ENCODE measurements around the gene MAEA.

The MAEA gene

DNA sequence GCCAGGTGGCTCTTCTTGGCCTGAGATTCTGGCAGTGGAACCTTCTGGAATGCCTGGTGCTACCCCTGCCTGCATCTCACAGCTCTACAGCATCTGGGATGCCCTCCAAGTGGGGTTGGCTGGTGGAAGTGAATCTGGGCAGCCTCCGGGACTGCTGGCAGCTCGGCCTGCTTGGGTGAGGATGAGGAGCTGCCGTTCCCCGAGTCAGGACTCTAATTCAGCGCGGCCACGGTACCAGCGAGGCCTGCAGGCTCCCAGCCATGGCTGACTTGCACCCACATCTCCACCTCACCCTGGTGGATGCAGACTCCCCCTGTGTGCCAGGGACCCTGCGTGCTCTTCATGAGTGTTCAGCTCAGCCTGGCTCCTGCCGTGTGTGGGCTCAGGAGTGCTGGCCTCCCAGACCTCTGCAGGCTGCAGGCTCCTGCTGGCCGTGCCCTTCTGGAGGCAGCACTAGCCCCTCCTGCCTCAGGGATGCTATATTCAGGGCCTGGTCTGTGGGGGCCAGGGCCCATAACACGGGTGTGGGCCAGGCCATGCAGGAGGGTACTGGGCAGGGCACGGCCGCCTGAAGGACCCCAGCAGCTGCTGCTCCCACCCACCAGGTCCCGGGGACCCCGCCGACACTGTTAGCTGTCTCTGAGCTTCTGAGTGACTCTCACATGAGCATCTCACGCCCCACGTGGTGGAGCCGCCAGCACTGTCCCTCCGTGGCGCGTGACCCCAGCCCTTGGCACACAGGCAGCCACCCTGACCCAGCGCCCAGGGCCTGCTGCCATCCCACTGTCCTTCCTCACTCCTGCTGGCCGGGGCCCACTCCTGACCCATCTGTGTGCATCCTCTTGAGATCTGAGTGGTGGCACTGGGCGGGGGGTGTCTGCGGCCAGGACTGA lies 67.9 kb downstream of the MAEA start:
- WGBS, 2 donors (ENCODE audit: extremely low coverage in 2 of 2, insufficient read length in 2 of 2, insufficient replicate concordance in 1 of 2): no CpG with 5 or more reads among the region's 27 CpGs
- no peak overlapping the region for H2BK15ac ChIP-seq (ENCODE audit: low read length)
- H3K9me3 ChIP-seq (replicated peaks in 1 of 2; ENCODE audit: control insufficient read depth in 2 of 2, insufficient read depth in 1 of 2, low read depth in 1 of 2, low read length in 2 of 2): no peaks in the 10 kb centered on the region
- no peak overlapping the region for H3K27ac ChIP-seq (replicated peaks; ENCODE audit: low read length)
- H3K4me3 ChIP-seq (ENCODE audit: low read length in 2 of 2): no peak overlapping the region
- H3K14ac ChIP-seq (ENCODE audit: low read length): no peak overlapping the region
- no peak overlapping the region for H2BK5ac ChIP-seq (ENCODE audit: low read length)
- H3K27me3 ChIP-seq (ENCODE audit: control insufficient read depth in 3 of 3, insufficient read depth in 3 of 3, low read depth in 1 of 3, low read length in 3 of 3): no peaks in the 10 kb centered on the region
- no peak for DNase-seq (ENCODE audit: low spot score)
- no peak overlapping the region for H2BK12ac ChIP-seq (ENCODE audit: low read length)
- H3K23ac ChIP-seq (ENCODE audit: low read depth, low read length, poor library complexity): peak overlapping the region; percentile 65
- peaks cover 7% of the 10 kb centered on the region for H3K79me1 ChIP-seq (ENCODE audit: low read depth, low read length)
- no peak overlapping the region for H3K18ac ChIP-seq (ENCODE audit: low read length)
- peaks cover 6 to 48% of the 10 kb centered on the region in 2 donors for H3K36me3 ChIP-seq (replicated peaks in 1 of 2; ENCODE audit: control insufficient read depth in 2 of 2, insufficient read depth in 2 of 2, low read length in 2 of 2)
- H3K9ac ChIP-seq (ENCODE audit: low read depth, low read length, poor library complexity): peak overlapping the region; percentile 77
- no peak overlapping the region for H4K91ac ChIP-seq (ENCODE audit: low read depth, low read length, poor library complexity)
- H3K4me1 ChIP-seq (ENCODE audit: control insufficient read depth in 2 of 2, insufficient read depth in 1 of 2, low read depth in 1 of 2, low read length in 2 of 2): no peaks in the 10 kb centered on the region
- H2AFZ ChIP-seq (ENCODE audit: low read length): no peak overlapping the region
- H3K4ac ChIP-seq (ENCODE audit: low read length): no peak overlapping the region
- H2AK5ac ChIP-seq (ENCODE audit: low read depth, low read length): no peak overlapping the region
- no peak overlapping the region for H4K8ac ChIP-seq (ENCODE audit: low read depth, low read length)
- H3K4me2 ChIP-seq (ENCODE audit: insufficient read depth, low read length, poor library complexity, severe bottlenecking): no peak overlapping the region
- H2BK120ac ChIP-seq (ENCODE audit: low read depth, low read length): no peak overlapping the region

DNA sequence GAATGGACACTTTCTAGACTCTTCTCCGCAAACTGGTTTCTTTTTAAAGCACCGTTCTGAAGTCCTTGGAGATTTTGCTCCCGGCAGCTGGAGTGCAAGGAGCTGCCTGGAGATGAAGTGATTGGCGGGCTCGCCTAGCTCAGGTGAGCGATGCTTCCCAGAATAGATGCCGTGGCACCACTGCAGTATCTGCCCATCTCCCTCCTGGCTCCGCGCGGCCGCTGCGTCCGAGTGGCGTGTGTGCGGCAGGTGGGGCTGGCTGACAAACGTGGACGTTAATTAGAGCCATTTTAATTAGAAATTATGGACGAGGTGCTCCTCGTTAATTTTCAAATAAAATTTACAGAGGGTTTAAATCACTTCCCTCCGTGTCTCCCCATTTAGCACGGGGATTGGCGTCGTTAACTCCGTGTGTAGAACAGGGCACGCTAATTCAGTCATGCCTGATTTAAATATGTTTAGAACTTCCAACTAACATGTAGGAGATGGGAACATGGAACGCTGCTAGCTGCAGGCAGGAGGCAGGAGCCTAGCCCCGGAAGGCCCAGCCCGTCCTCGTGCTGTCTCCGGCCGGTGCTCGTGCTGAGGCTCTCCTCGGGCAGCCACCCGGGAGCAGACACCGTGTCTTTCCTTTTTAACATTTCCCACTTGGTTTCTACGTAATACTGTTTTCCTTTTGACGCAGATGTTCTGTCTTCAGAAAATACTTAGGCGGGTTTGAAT lies 68.9 kb downstream of the MAEA start:
- no peak for DNase-seq (ENCODE audit: low spot score)
- Histone ChIP-seq H3K4me2 (ENCODE audit: insufficient read depth, low read length, poor library complexity, severe bottlenecking) (no peak overlapping the region), H2AK5ac (ENCODE audit: low read depth, low read length) (no peak overlapping the region), H3K9me3 (replicated peaks in 1 of 2; ENCODE audit: control insufficient read depth in 2 of 2, insufficient read depth in 1 of 2, low read depth in 1 of 2, low read length in 2 of 2) (no peaks in the 10 kb centered on the region), H3K27ac (replicated peaks; ENCODE audit: low read length) (no peak overlapping the region), H3K36me3 (replicated peaks in 1 of 2; ENCODE audit: control insufficient read depth in 2 of 2, insufficient read depth in 2 of 2, low read length in 2 of 2) (peaks cover 6 to 42% of the 10 kb centered on the region in 2 donors), H4K8ac (ENCODE audit: low read depth, low read length) (no peak overlapping the region), H3K4me3 (ENCODE audit: low read length in 2 of 2) (no peak overlapping the region), H3K79me1 (ENCODE audit: low read depth, low read length) (peaks cover 2% of the 10 kb centered on the region), H3K14ac (ENCODE audit: low read length) (no peak overlapping the region), H2BK12ac (ENCODE audit: low read length) (no peak overlapping the region), H3K4me1 (ENCODE audit: control insufficient read depth in 2 of 2, insufficient read depth in 1 of 2, low read depth in 1 of 2, low read length in 2 of 2) (no peaks in the 10 kb centered on the region), H3K23ac (ENCODE audit: low read depth, low read length, poor library complexity) (peak overlapping the region; percentile 43), H2BK120ac (ENCODE audit: low read depth, low read length) (no peak overlapping the region), H4K91ac (ENCODE audit: low read depth, low read length, poor library complexity) (no peak overlapping the region), H2AFZ (ENCODE audit: low read length) (no peak overlapping the region), H3K18ac (ENCODE audit: low read length) (no peak overlapping the region), H2BK15ac (ENCODE audit: low read length) (no peak overlapping the region), H3K9ac (ENCODE audit: low read depth, low read length, poor library complexity) (no peak overlapping the region), H3K27me3 (ENCODE audit: control insufficient read depth in 3 of 3, insufficient read depth in 3 of 3, low read depth in 1 of 3, low read length in 3 of 3) (no peaks in the 10 kb centered on the region), H2BK5ac (ENCODE audit: low read length) (no peak overlapping the region), H3K4ac (ENCODE audit: low read length) (no peak overlapping the region)
- WGBS, 2 donors (ENCODE audit: extremely low coverage in 2 of 2, insufficient read length in 2 of 2, insufficient replicate concordance in 1 of 2): no CpG with 5 or more reads among the region's 38 CpGs

DNA sequence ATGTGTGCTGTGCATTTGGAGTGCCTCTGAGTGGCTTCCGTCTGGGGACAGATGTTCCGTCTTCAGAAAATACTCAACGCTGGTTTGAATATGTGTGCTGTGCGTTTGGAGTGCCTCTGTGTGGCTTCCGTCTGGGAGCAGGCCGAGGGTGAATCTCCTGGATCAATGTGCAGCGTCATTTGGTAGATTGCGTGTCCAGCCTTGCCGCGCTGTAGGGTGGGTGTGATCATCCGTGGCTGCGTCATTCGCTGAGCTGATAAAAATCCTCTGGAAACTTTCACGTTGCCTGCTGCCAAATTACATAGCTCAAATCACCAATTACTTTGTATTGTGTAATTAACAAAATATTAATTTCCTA lies 69.4 kb downstream of the MAEA start:
- H3K18ac ChIP-seq (ENCODE audit: low read length): no peak overlapping the region
- no peak overlapping the region for H3K23ac ChIP-seq (ENCODE audit: low read depth, low read length, poor library complexity)
- H2BK120ac ChIP-seq (ENCODE audit: low read depth, low read length): no peak overlapping the region
- H3K9me3 ChIP-seq (replicated peaks in 1 of 2; ENCODE audit: control insufficient read depth in 2 of 2, insufficient read depth in 1 of 2, low read depth in 1 of 2, low read length in 2 of 2): no peaks in the 10 kb centered on the region
- H3K9ac ChIP-seq (ENCODE audit: low read depth, low read length, poor library complexity): no peak overlapping the region
- no peak overlapping the region for H3K14ac ChIP-seq (ENCODE audit: low read length)
- H3K79me1 ChIP-seq (ENCODE audit: low read depth, low read length): peaks cover 2% of the 10 kb centered on the region
- no peak for DNase-seq (ENCODE audit: low spot score)
- no peak overlapping the region for H2AK5ac ChIP-seq (ENCODE audit: low read depth, low read length)
- H3K27ac ChIP-seq (replicated peaks; ENCODE audit: low read length): no peak overlapping the region
- H3K27me3 ChIP-seq (ENCODE audit: control insufficient read depth in 3 of 3, insufficient read depth in 3 of 3, low read depth in 1 of 3, low read length in 3 of 3): no peaks in the 10 kb centered on the region
- no peak overlapping the region for H2AFZ ChIP-seq (ENCODE audit: low read length)
- H3K4me3 ChIP-seq (ENCODE audit: low read length in 2 of 2): no peak overlapping the region
- H4K91ac ChIP-seq (ENCODE audit: low read depth, low read length, poor library complexity): no peak overlapping the region
- H2BK12ac ChIP-seq (ENCODE audit: low read length): no peak overlapping the region
- H3K4me1 ChIP-seq (ENCODE audit: control insufficient read depth in 2 of 2, insufficient read depth in 1 of 2, low read depth in 1 of 2, low read length in 2 of 2): no peaks in the 10 kb centered on the region
- no peak overlapping the region for H2BK5ac ChIP-seq (ENCODE audit: low read length)
- H2BK15ac ChIP-seq (ENCODE audit: low read length): no peak overlapping the region
- H3K4ac ChIP-seq (ENCODE audit: low read length): no peak overlapping the region
- H3K36me3 ChIP-seq (replicated peaks in 1 of 2; ENCODE audit: control insufficient read depth in 2 of 2, insufficient read depth in 2 of 2, low read length in 2 of 2): peaks cover 6 to 41% of the 10 kb centered on the region in 2 donors
- WGBS, 2 donors (ENCODE audit: extremely low coverage in 2 of 2, insufficient read length in 2 of 2, insufficient replicate concordance in 1 of 2): no CpG with 5 or more reads among the region's 14 CpGs
- H3K4me2 ChIP-seq (ENCODE audit: insufficient read depth, low read length, poor library complexity, severe bottlenecking): no peak overlapping the region
- H4K8ac ChIP-seq (ENCODE audit: low read depth, low read length): no peak overlapping the region

DNA sequence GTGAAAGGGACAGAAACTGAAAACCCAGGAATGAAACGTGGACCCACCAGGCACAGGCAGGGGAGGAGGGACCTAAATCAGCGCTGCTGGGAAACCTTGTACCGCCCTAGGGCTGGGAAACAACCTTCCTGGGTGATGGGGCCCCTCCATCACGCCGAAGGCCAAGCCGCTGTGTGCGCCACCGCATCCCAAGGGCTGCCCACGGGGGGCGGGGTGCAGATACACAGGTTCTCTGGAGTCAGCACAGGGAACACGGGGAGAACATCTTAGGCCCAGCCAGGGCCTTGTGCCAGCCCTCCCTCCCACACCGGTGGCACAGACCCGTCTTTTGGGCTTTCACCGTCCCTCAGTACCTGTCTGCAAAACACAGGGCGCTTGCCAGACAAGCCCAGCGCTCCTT lies 70.3 kb downstream of the MAEA start:
- no peak overlapping the region for H3K4me2 ChIP-seq (ENCODE audit: insufficient read depth, low read length, poor library complexity, severe bottlenecking)
- no peak overlapping the region for H4K8ac ChIP-seq (ENCODE audit: low read depth, low read length)
- H3K14ac ChIP-seq (ENCODE audit: low read length): no peak overlapping the region

More for the DNA sequence above, 70.3 kb downstream of the MAEA start:
- Histone ChIP-seq H2BK120ac (ENCODE audit: low read depth, low read length) (no peak overlapping the region), H2BK15ac (ENCODE audit: low read length) (no peak overlapping the region), H3K36me3 (replicated peaks in 1 of 2; ENCODE audit: control insufficient read depth in 2 of 2, insufficient read depth in 2 of 2, low read length in 2 of 2) (peaks cover 6 to 34% of the 10 kb centered on the region in 2 donors), H3K9ac (ENCODE audit: low read depth, low read length, poor library complexity) (no peak overlapping the region), H2AFZ (ENCODE audit: low read length) (no peak overlapping the region), H3K4ac (ENCODE audit: low read length) (no peak overlapping the region), H2BK12ac (ENCODE audit: low read length) (no peak overlapping the region), H2BK5ac (ENCODE audit: low read length) (no peak overlapping the region), H3K4me1 (ENCODE audit: control insufficient read depth in 2 of 2, insufficient read depth in 1 of 2, low read depth in 1 of 2, low read length in 2 of 2) (no peaks in the 10 kb centered on the region), H3K27me3 (ENCODE audit: control insufficient read depth in 3 of 3, insufficient read depth in 3 of 3, low read depth in 1 of 3, low read length in 3 of 3) (no peaks in the 10 kb centered on the region), H3K18ac (ENCODE audit: low read length) (no peak overlapping the region), H3K79me1 (ENCODE audit: low read depth, low read length) (peaks cover 2% of the 10 kb centered on the region), H3K27ac (replicated peaks; ENCODE audit: low read length) (no peak overlapping the region), H4K91ac (ENCODE audit: low read depth, low read length, poor library complexity) (no peak overlapping the region), H2AK5ac (ENCODE audit: low read depth, low read length) (no peak overlapping the region), H3K4me3 (ENCODE audit: low read length in 2 of 2) (no peak overlapping the region), H3K9me3 (replicated peaks in 1 of 2; ENCODE audit: control insufficient read depth in 2 of 2, insufficient read depth in 1 of 2, low read depth in 1 of 2, low read length in 2 of 2) (no peaks in the 10 kb centered on the region), H3K23ac (ENCODE audit: low read depth, low read length, poor library complexity) (peak overlapping the region; percentile 65)
- no peak for DNase-seq (ENCODE audit: low spot score)
- WGBS, 2 donors (ENCODE audit: extremely low coverage in 2 of 2, insufficient read length in 2 of 2, insufficient replicate concordance in 1 of 2): no CpG with 5 or more reads among the region's 16 CpGs
